C4-2B (cell line): ENCODE measurements around the gene PRKCZ.

Experiments used
- ZFX ChIP-seq: fragments of 450-650 bp; IDR thresholded peaks from 2 replicates; pipeline ENCODE4 v1.6.1; 2017
- TF ChIP-seq, protein P1 (sequence below): fragments of 450-650 bp; conservative IDR thresholded peaks from 2 replicates; pipeline ENCODE4 v1.5.1; 2017; ENCODE audit warnings: mild to moderate bottlenecking

DNA sequence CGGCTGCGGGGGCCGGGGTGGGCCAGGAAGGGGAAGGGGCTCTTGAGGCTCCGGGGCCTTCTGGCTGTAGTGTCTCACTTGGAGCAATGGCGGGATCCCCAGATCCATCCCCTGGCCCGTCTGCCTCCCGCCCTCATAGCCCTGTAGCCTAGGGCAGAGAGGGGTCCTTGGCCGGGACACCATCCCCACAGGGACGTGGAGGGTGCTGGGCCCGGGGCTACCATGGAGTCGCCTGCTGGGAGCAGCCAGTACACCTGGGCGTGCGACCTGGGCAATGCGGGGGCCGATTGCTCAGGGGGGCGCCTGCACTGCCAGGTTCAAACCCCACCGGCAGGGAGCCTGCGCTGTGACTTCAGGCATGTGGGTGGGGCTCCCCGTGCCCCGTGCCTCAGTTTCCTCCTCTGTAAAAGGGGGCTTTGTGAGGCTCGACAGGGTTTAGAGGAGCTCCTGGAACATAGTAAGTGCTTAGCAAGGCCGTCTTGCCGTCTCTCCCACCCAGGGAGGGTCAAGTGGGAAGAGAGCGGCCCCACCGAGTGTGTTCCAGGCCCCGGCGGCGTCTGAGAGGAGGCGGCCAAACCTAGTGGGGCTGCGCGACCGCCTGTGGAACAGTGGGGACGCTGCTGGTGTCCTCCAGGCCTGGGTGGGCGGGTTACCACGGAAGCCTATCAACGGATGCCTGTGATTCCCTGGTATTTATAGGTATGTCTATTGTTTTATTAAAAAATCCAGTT, 20.8 kb downstream of the PRKCZ start:
- TF ChIP-seq, protein P1, sequence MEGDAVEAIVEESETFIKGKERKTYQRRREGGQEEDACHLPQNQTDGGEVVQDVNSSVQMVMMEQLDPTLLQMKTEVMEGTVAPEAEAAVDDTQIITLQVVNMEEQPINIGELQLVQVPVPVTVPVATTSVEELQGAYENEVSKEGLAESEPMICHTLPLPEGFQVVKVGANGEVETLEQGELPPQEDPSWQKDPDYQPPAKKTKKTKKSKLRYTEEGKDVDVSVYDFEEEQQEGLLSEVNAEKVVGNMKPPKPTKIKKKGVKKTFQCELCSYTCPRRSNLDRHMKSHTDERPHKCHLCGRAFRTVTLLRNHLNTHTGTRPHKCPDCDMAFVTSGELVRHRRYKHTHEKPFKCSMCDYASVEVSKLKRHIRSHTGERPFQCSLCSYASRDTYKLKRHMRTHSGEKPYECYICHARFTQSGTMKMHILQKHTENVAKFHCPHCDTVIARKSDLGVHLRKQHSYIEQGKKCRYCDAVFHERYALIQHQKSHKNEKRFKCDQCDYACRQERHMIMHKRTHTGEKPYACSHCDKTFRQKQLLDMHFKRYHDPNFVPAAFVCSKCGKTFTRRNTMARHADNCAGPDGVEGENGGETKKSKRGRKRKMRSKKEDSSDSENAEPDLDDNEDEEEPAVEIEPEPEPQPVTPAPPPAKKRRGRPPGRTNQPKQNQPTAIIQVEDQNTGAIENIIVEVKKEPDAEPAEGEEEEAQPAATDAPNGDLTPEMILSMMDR, result no peak
- TF ChIP-seq ZFX, result no peak
